Measurements from ENCODE around the gene ITPRID1. TPM values are rescaled to one million over a fixed set of nuclear protein-coding genes. Genes with fewer than 3 reads are reported as not detected.

ITPRID1 gene
- total and polyA plus RNA-seq, 9 of the 15 experiments (the other 6 are each of a cell fraction or from before 2014, with no cell fraction given): not detected

- Histone ChIP-seq H3K9me3 (replicated peaks; ENCODE audit: control insufficient read depth, insufficient read depth, low read depth, low read length) (no peaks in the 10 kb centered on the region), H3K9me1 (ENCODE audit: control insufficient read depth, insufficient read depth, low read length) (no peaks in the 10 kb centered on the region), H4K20me1 (replicated peaks; ENCODE audit: control insufficient read depth, insufficient read depth, low read length) (no peaks in the 10 kb centered on the region), H2AFZ (ENCODE audit: low read depth, low read length) (no peak overlapping the region), H3K79me2 (ENCODE audit: control insufficient read depth, insufficient read depth, low read length) (no peaks in the 10 kb centered on the region), H3K27me3 (ENCODE audit: control insufficient read depth in 2 of 2, insufficient read depth in 2 of 2, low read length in 2 of 2) (no peaks in the 10 kb centered on the region), H3K4me1 (replicated peaks in 1 of 2; ENCODE audit: control insufficient read depth in 2 of 2, insufficient read depth in 2 of 2, low read length in 2 of 2) (no peaks in the 10 kb centered on the region), H3K4me2 (ENCODE audit: insufficient read depth, low read length) (no peak overlapping the region), H3K4me3 (no peak overlapping the region), H3K9ac (ENCODE audit: insufficient read depth in 1 of 2, low read depth in 2 of 2, low read length in 2 of 2) (no peak overlapping the region), H3K36me3 (ENCODE audit: control insufficient read depth, insufficient read depth, low read length) (no peaks in the 10 kb centered on the region), H3K27ac (ENCODE audit: extremely low read depth, low read depth, low read length) (no peak overlapping the region)
- WGBS (ENCODE audit: insufficient coverage, low coverage, missing lambda C conversion rate): 0% methylated on average over 1 of the region's 1 CpG
- no peak for DNase-seq (ENCODE audit: extremely low read depth in 1 of 4, low spot score in 3 of 4)
- no peak for ATAC-seq
- FAIRE-seq: no peak
- BruUV-seq (replicated peaks): no TSS peak
- POLR2A ChIA-PET: no interaction called here
- CTCF ChIA-PET (ENCODE audit: low intra/inter-chr PET ratio): no interaction called here
- intact Hi-C loops (cut with micrococcal nuclease) (no loop called here), in situ Hi-C loops (cut with MboI) (no loop called here)
- TF ChIP-seq ZNF217 (CRISPR knock-in tag; IDR thresholded peaks at IDR 0.05): no peak
- TF ChIP-seq ZNF449 (CRISPR knock-in tag; IDR thresholded peaks at IDR 0.05): no peak
- TF ChIP-seq MIER1 (IDR thresholded peaks at IDR 0.05; ENCODE audit: low read depth): no peak
- no peak for TF ChIP-seq MED1 (CRISPR knock-in tag; IDR thresholded peaks at IDR 0.05; ENCODE audit: borderline replicate concordance)
- no peak for TF ChIP-seq MGA (IDR thresholded peaks at IDR 0.05)
- no peak for TF ChIP-seq NCOA2 (IDR thresholded peaks at IDR 0.05; ENCODE audit: partially characterized antibody in 2 of 2)
- no peak for TF ChIP-seq ZNF584 (CRISPR knock-in tag; IDR thresholded peaks at IDR 0.05; ENCODE audit: low read depth)
- no peak for TF ChIP-seq MXI1 (IDR thresholded peaks at IDR 0.05; ENCODE audit: low read depth, low read length)
- TF ChIP-seq, protein P1, sequence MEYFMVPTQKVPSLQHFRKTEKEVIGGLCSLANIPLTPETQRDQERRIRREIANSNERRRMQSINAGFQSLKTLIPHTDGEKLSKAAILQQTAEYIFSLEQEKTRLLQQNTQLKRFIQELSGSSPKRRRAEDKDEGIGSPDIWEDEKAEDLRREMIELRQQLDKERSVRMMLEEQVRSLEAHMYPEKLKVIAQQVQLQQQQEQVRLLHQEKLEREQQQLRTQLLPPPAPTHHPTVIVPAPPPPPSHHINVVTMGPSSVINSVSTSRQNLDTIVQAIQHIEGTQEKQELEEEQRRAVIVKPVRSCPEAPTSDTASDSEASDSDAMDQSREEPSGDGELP (CRISPR knock-in tag; IDR thresholded peaks at IDR 0.05; ENCODE audit: borderline replicate concordance): no peak
Observed at GRCh38 chr7:31665546-31665945, 151.7 kb downstream of the ITPRID1 start.
